GM20000 (cell line): ENCODE measurements around the gene KCNQ1.

ENCODE experiments used
- DNase-seq: peaks from one replicate; pipeline ENCODE4 v3.0.0; 2012; ENCODE audit warnings: low spot score
- CTCF ChIP-seq: IDR thresholded peaks from 2 replicates; pipeline ENCODE4 v1.5.1; 2012; ENCODE audit warnings: mild to moderate bottlenecking, control low read depth; ENCODE audit errors: extremely low read depth, missing control alignments

KCNQ1 gene

GRCh38 chr11:2703363-2704141, 258.7 kb downstream of the KCNQ1 start:
- no peak for DNase-seq
- no peak for TF ChIP-seq CTCF

GRCh38 chr11:2704356-2704755, 259.5 kb downstream of the KCNQ1 start:
- TF ChIP-seq CTCF, result no peak
- DNase-seq, result no peak

- TF ChIP-seq CTCF, result no peak
- DNase-seq, result no peak
These were observed 260.2 kb downstream of the KCNQ1 start for GRCh38 chr11:2704896-2705606.

- TF ChIP-seq CTCF, result no peak
- no peak for DNase-seq
These were observed 261.5 kb downstream of the KCNQ1 start for GRCh38 chr11:2706321-2706720.

- no peak for TF ChIP-seq CTCF
- no peak for DNase-seq
These were observed 262.9 kb downstream of the KCNQ1 start for GRCh38 chr11:2707736-2708135.

GRCh38 chr11:2708151-2708581, 263.4 kb downstream of the KCNQ1 start:
- TF ChIP-seq CTCF, result no peak

GRCh38 chr11:2708757-2709281, 264.0 kb downstream of the KCNQ1 start:
- DNase-seq, result no peak

More at GRCh38 chr11:2708151-2708581, 263.4 kb downstream of the KCNQ1 start:
- DNase-seq, result no peak

More at GRCh38 chr11:2708757-2709281, 264.0 kb downstream of the KCNQ1 start:
- TF ChIP-seq CTCF, result no peak
